ENCODE results near the gene OR5AP2.
"Not testable (repeated sequence)": the region's sequence is repeated elsewhere in the genome, so short reads cannot be mapped to it uniquely, and the experiment has no call there.

The OR5AP2 gene

DNA sequence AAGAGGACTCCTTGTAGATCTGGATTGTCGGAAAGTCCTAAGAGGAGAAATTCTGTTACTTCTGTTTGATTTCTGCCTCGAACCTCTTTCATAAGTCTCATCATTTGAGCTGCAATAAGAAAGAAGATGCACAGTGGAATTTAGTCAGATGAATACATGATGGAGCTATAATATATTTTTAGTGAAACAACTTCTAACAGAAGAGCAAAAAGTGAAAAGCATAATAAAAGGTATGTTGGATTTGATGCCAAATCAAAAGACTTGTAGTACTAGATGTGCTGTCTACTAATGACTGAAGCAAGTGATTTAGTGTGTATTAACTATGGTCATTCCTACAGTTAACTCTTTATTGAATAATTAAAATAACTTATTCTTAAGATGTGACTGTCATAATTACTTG lies at the start of gene OR5AP2:
OR5AP2 (minus strand) TSS at position 101 of the 400 bp plus-strand sequence; CDS start at position 101, 0 bp downstream.
- no peak for DNase-seq

DNA sequence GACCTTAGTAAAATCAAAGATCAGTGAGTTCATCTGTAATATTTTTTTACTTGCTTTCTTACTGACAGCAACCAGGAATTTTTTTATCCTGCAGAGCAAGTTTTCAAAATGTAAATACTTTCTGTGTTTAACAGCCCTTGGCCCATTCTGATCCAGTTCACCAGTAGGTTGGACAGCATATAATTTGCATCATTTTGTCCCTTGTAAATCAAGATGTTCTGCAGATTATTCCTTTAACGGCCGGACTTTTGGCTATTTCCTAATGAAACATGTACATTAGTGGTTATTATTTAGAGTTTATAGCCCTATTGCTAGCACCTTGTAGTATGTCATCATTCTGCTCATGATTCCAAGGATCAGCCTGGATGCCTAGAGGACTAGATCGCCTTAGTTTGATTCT lies 48.9 kb upstream of the OR5AP2 start:
- not testable (repeated sequence) for DNase-seq

GRCh38 chr11:56688554-56689100 lies 46.4 kb upstream of the OR5AP2 start:
- no peak for DNase-seq

GRCh38 chr11:56670984-56671383 lies 28.7 kb upstream of the OR5AP2 start:
- no peak for DNase-seq

- no peak for DNase-seq
Measured at GRCh38 chr11:56663386-56663785, 21.1 kb upstream of the OR5AP2 start, which contains the start of gene OR5AR1. TSS of gene OR5AR1 (plus strand) at chr11:56663686. CDS start at chr11:56663686, 0 bp downstream.

DNA sequence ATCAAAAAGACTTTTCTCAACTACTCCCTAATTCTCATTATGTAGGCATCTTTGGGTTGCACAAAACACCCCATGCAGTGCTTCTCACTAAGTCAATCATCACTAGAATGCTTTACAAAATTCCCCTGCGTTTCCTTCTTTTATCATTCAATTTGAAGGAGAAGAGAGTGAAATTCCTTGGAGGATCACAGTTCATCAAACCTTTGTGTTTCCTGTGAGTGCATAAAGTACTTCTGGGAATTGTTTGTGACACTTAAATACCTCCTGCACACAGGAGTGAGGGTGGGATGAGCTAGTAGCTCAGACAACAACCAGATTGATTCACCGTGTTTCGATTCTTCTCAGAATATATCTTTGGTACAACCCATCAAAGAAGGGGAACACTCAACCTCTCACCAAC lies 17.5 kb upstream of the OR5AP2 start:
- no peak for DNase-seq

DNA sequence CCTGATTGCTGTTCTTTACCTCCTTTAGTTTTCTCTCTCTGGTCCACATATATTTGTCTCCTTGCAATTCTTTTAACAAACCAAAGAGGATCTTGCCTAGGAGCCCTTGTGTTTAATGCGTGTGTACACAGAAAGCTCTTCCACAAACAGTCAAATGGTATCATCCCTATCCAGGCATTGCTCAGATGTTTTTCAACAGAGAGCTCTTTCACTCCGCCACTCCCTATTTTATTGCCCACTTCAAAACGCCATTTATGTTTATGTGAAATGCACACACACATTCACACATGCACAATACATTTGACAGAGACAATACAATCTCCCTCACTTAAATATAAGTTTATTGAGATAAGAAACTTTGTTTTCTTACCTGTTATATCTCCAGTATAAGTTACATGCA lies 4.7 kb downstream of the OR5AP2 start:
- DNase-seq = no peak

DNA sequence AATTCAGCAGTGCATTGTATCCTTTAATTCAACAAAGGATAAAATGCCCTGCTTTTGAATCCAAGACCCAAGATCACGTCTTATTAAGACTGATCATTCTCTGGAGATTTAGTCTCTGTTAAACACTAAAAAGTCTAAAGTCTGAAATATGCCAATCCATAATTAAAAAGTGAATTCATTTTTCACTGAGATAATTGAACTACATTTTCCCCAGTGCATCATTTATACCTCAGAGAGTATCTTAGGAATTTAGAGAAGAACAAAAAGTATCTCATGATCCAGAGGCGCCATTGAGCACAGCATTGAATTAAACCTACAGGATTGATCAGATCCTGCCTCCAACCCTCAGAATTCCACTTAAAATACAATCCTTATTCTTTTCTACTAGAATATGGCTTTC lies 5.4 kb downstream of the OR5AP2 start:
- DNase-seq = no peak

DNA sequence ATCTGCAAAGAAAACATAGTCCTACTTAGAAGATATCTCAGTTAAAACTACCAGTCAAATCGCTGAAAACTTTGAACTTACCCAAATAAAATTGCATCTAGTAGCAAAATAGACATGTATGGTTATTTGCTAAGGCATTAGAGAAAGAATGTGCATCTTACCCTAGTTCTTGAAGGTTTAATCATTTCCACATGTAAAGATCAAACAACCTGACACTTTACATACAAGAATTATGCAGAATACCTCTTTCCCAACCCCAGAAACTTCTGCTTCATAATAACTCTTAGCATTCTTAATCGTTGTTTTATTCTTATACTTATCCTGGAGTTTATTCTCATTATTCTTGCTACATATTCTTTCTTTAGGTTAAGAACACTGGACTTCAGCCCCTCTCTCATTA lies 9.9 kb downstream of the OR5AP2 start:
- DNase-seq = no peak

- no peak for DNase-seq
Measured at GRCh38 chr11:56625946-56626345, 16.3 kb downstream of the OR5AP2 start.

GRCh38 chr11:56624661-56625110 lies 17.6 kb downstream of the OR5AP2 start:
- no peak for DNase-seq

GRCh38 chr11:56611174-56611573 lies 31.1 kb downstream of the OR5AP2 start:
- no peak for DNase-seq

- DNase-seq = not testable (repeated sequence)
Measured at GRCh38 chr11:56592088-56592717, 50.0 kb downstream of the OR5AP2 start.

Data from activated CD4-positive, CD25-positive, alpha-beta regulatory T cell (primary cell).